Heart left ventricle (tissue), 16 donors: ENCODE results near the gene PPP1R1C. TPM values are rescaled to one million over a fixed set of nuclear protein-coding genes. Genes with fewer than 3 reads are reported as not detected.
"Not testable (repeated sequence)": the region's sequence is repeated elsewhere in the genome, so short reads cannot be mapped to it uniquely, and the experiment has no call there.

ENCODE experiments used
- ATAC-seq, 4 donors: fragments of 200-7000 bp; cut with Tn5 transposase; one replicate each; pipeline ENCODE4 v1.9.1; 2020 to 2022; ENCODE audit warnings: moderate library complexity in 4 of 4, mild to moderate bottlenecking in 3 of 4, moderate number of reproducible peaks in 1 of 4
- DNase-seq, 5 donors: peaks; one replicate each; pipeline ENCODE4 v3.0.0-alpha.2; 2020
- H3K27ac ChIP-seq, 12 donors: fragments of 200-600 bp; sonication (generic) in 4 of 12; one replicate each; pipeline versions ENCODE4 v1.5.0 to v1.8.0; 2016 to 2022; ENCODE audit warnings: mild to moderate bottlenecking in 2 of 12
- H3K27me3 ChIP-seq, 9 donors: fragments of 200-600 bp; sonication (generic) in 2 of 9; one replicate each; pipeline versions ENCODE4 v1.5.1 to v1.8.0; 2016 to 2022; ENCODE audit warnings: mild to moderate bottlenecking in 3 of 9
- H3K36me3 ChIP-seq, 9 donors: fragments of 200-600 bp; sonication (generic) in 2 of 9; one replicate each; pipeline versions ENCODE4 v1.5.0 to v1.8.0; 2018 to 2022; ENCODE audit warnings: mild to moderate bottlenecking in 2 of 9
- H3K4me1 ChIP-seq, 12 donors: fragments of 200-600 bp; sonication (generic) in 4 of 12; one replicate each; pipeline versions ENCODE4 v1.5.0 to v1.8.0; 2016 to 2022; ENCODE audit warnings: mild to moderate bottlenecking in 3 of 12
- H3K4me3 ChIP-seq, 12 donors: fragments of 200-600 bp; sonication (generic) in 4 of 12; one replicate each; pipeline versions ENCODE4 v1.5.0 to v1.8.0; 2017 to 2022; ENCODE audit warnings: mild to moderate bottlenecking in 9 of 12, moderate library complexity in 4 of 12
- H3K9me3 ChIP-seq, 12 donors: fragments of 200-600 bp; sonication (generic) in 4 of 12; one replicate each; pipeline versions ENCODE4 v1.5.0 to v1.8.0; 2016 to 2022; ENCODE audit warnings: mild to moderate bottlenecking in 1 of 12
- POLR2A ChIP-seq, 2 donors: fragments of 450-650 bp; IDR thresholded peaks; one replicate each; pipeline ENCODE4 v1.6.1; 2017; ENCODE audit warnings: antibody characterized with exemption in 2 of 2, mild to moderate bottlenecking in 2 of 2, moderate library complexity in 2 of 2
- whole genome bisulfite sequencing, 4 donors: extraction: QIAGEN DNeasy Blood & Tissue Kit in 2 of 4; methylation state at CpG; one replicate each; pipeline versions ENCODE4 v1.1.5 to v1.1.7; 2013 to 2018; 5-methylcytosine and 5-hydroxymethylcytosine counted together
- intact Hi-C, 10 donors: fragments of 100-400 bp; cut with DNase I; formaldehyde crosslinking; loops; one replicate each; pipeline versions ENCODE4 v1.11.1 to v1.14.2; 2022
- polyA plus RNA-seq, 2 donors: library from polyadenylated mRNA; stranded (reverse); fragments of 200-250 nt; gene quantifications; one replicate each; pipeline ENCODE4 v1.2.3, GENCODE V29; 2013
- total RNA-seq, 9 donors: library from RNA; depleted of rRNA in 2 of 9; stranded (reverse); fragments of >200 nt in 2 of 9; fragmentation: NEBNext Ultra II Directional in 3 of 9; extraction: Animal tissue kit (Norgen Biotek cat#: 25700) in 3 of 9; gene quantifications; one replicate each; pipeline versions ENCODE4 v1.1.0 to v1.2.4, GENCODE V29; 2016 to 2023
- TF ChIP-seq, protein P1 (sequence below), 12 donors: fragments of 200-600 bp; sonication (generic) in 4 of 12; IDR thresholded peaks; one replicate each; pipeline versions ENCODE4 v1.5.0 to v1.8.0; 2018 to 2022; ENCODE audit warnings: antibody characterized with exemption in 12 of 12, mild to moderate bottlenecking in 5 of 12
- donor health status: ischemic (EF 13 %, LVEDD 7.1; RV severe dilation, severe dysfunction).
- donor health status: healthy with polysubstance abuse.
- donor health status: DM: no; HTN: yes; CAD: no.
- donor health status: DM: no; HTN: no; CAD: no.
- donor health status: ischemic (EF 25% LVEDD 6.9; RV normal size, moderate dysfunction).
- donor health status: ischemic (EF 25% LVEDD 5.7; RV mildly dilated, moderate dysfunction).
- donor health status: healthy.
- donor health status: DM: yes; HTN: yes; CAD: no.
- donor health status: ischemic (EF 35%, LVEDD 5.7; RV mildly dilated, moderate dysfunction).
- donor health status: nonischemic (EF 11% LVEDD 7.7; RV severe dilation, severe dysfunction).
- donor health status: DM: yes; HTN: yes; CAD: no.
- donor health status: PGD.
- donor health status: ischemic (EF 29% LVEDD 5.4; RV normal size, mild dysfunction).
- donor health status: nonischemic (EF 23%, LVEDD 6.1; RV moderate dilation, normal function).

The PPP1R1C gene
- total and polyA plus RNA-seq, 11 donors: 2.9 to 44.5 (median 21.0) TPM

DNA sequence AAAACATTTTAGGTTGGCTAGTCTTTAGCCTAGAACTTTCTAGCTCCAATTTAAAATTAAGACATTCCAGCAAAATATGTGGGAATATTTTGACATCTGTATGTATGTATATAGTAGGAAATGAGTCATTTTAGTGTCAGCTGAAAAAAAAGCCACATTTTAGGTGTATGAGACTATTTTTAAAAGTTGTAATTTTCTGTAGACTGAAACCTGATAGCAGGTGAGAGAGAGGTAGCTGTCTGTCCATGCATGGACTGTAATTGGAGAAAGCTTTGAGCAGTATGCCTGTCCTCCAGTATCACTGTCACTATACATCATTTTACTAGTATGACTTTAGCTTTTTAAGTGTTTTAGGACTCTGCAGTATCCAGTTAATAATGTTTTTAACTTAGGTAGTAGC is 26.1 kb upstream of the PPP1R1C start:
- no peak for ATAC-seq

DNA sequence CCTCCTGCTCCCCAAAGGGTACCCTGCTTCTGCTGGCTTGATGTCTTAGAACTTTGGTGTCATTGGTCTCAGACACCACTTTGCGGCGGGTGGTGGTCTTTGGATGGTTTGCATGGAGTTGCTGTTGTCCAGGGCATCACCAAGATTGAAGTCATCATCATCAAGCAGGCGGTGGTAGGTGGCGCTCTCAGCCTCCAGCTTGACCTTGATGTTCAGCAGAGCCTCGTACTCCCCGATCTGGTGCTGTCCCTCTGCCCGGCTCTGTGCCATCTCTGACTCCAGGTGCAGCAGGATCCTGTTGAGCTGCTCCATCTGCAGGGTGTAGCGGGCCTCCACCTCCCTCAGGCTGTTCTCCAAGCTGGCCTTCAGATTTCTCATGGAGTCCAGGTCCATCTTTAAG is 24.5 kb upstream of the PPP1R1C start:
- H3K4me3 ChIP-seq, H3K27ac ChIP-seq, intact Hi-C loops, H3K36me3 ChIP-seq, H3K4me1 ChIP-seq, ATAC-seq, DNase-seq, H3K27me3 ChIP-seq: not testable (repeated sequence)
- WGBS, 4 donors: 91 to 98% (median 93%) methylated on average over 6 to 8 of the region's 8 CpGs
- H3K9me3 ChIP-seq: peaks cover 0 to 18% (median 0%) of the 10 kb centered on the region in 12 donors

More for the DNA sequence above, 26.1 kb upstream of the PPP1R1C start:
- H3K9me3 ChIP-seq: peaks cover 0 to 4% (median 0%) of the 10 kb centered on the region in 12 donors
- H3K27me3 ChIP-seq: no peaks in the 10 kb centered on the region
- no peaks in the 10 kb centered on the region for H3K36me3 ChIP-seq
- TF ChIP-seq, protein P1, sequence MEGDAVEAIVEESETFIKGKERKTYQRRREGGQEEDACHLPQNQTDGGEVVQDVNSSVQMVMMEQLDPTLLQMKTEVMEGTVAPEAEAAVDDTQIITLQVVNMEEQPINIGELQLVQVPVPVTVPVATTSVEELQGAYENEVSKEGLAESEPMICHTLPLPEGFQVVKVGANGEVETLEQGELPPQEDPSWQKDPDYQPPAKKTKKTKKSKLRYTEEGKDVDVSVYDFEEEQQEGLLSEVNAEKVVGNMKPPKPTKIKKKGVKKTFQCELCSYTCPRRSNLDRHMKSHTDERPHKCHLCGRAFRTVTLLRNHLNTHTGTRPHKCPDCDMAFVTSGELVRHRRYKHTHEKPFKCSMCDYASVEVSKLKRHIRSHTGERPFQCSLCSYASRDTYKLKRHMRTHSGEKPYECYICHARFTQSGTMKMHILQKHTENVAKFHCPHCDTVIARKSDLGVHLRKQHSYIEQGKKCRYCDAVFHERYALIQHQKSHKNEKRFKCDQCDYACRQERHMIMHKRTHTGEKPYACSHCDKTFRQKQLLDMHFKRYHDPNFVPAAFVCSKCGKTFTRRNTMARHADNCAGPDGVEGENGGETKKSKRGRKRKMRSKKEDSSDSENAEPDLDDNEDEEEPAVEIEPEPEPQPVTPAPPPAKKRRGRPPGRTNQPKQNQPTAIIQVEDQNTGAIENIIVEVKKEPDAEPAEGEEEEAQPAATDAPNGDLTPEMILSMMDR (IDR thresholded peaks at IDR 0.05): no peak
- no peak for TF ChIP-seq POLR2A (IDR thresholded peaks at IDR 0.05)
- peaks cover 0 to 8% (median 0%) of the 10 kb centered on the region in 12 donors for H3K4me1 ChIP-seq
- H3K4me3 ChIP-seq: no peak overlapping the region
- DNase-seq: no peak
- H3K27ac ChIP-seq: no peak overlapping the region
- intact Hi-C loops: loop anchor here in 1 of 10 donors (10.0 kb wide), 1 partner anchor 215 kb away; no protein-coding TSS in a partner anchor

DNA sequence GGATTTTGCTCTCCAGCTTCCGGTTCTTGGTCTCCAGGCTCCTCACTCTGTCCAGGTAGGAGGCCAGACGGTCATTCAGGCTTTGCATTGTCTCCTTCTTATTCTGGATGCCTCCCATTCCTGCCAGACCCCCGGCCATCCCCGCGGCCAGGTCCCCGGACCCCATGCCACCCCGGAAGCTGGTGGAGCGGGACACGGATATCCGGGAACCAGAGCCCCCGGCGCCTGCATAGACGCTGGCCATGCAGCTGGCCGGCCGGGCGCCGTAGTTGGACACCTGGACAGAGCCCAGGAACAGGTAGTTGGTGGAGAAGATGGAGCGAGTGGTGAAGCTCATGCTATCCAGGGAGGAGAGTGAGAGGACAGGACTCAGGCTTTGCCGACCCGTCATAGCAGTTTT is 23.5 kb upstream of the PPP1R1C start:
- intact Hi-C loops: no loop called here
- Histone ChIP-seq H3K4me1 (no peaks in the 10 kb centered on the region), H3K9me3 (peaks cover 0 to 27% (median 0%) of the 10 kb centered on the region in 12 donors), H3K4me3 (no peak overlapping the region), H3K27ac (no peak overlapping the region), H3K27me3 (no peaks in the 10 kb centered on the region), H3K36me3 (no peaks in the 10 kb centered on the region)
- no peak for ATAC-seq
- TF ChIP-seq POLR2A (IDR thresholded peaks at IDR 0.05): no peak
- TF ChIP-seq, protein P1 (IDR thresholded peaks at IDR 0.05): no peak
- peak in 1 of 5 donors; percentile 56 for DNase-seq
- WGBS, 4 donors: 95 to 98% (median 96%) methylated on average over 20 of the region's 20 CpGs

DNA sequence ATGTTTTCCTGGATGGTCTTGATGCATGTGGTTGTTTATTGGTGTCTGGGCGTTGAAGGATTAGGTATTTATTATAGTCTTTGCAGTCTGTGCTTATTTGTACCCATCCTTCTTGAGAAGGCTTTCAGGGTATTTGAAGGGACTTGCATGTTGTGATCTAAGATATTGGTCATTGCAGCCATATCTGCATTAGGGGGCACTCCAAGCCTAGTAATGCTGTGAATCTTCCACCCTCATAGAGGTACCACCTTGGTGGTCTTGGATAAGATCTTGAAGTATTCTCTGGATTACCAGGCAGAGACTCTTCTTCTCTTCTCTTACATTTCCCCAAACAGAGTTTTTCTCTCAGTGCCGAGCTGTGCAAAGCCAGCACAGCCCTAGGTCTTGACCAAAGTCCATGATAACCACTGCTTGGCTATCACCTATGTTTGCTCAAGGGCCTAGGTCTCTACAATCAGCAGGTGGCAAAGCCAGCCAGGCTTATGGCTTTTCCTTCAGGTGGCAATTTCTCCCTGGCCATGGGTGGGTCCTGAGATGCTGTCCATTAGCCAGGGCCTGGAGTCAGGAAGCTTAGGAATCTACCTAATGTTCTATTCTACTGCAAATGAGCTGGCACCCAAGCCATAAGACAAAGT is 15.4 kb upstream of the PPP1R1C start:
- 80 to 83% (median 82%) methylated on average over 2 of the region's 2 CpGs for WGBS, 4 donors
- Histone ChIP-seq H3K4me1 (no peaks in the 10 kb centered on the region), H3K27ac (no peak overlapping the region), H3K27me3 (no peaks in the 10 kb centered on the region), H3K9me3 (peaks cover 0 to 20% (median 0%) of the 10 kb centered on the region in 12 donors), H3K36me3 (no peaks in the 10 kb centered on the region), H3K4me3 (no peak overlapping the region)
- TF ChIP-seq POLR2A (IDR thresholded peaks at IDR 0.05): no peak
- TF ChIP-seq, protein P1 (IDR thresholded peaks at IDR 0.05): peak in 6 of 12 donors; percentile 13 to 32 (median 18)
- DNase-seq (no peak), ATAC-seq (no peak)
- intact Hi-C loops: loop anchor here in 3 of 10 donors (5.0 to 10.0 kb wide), 2 partner anchors 105 to 107 kb away; no protein-coding TSS in a partner anchor
